GDM1 (cell line): ENCODE data around the gene FNBP1L.
"Not testable (repeated sequence)": the region's sequence is repeated elsewhere in the genome, so short reads cannot be mapped to it uniquely, and the experiment has no call there.

Source experiments
- DNase-seq: peaks from one replicate; lab custom pipeline; 2025; lab: John Stamatoyannopoulos, UW

Gene FNBP1L

DNA sequence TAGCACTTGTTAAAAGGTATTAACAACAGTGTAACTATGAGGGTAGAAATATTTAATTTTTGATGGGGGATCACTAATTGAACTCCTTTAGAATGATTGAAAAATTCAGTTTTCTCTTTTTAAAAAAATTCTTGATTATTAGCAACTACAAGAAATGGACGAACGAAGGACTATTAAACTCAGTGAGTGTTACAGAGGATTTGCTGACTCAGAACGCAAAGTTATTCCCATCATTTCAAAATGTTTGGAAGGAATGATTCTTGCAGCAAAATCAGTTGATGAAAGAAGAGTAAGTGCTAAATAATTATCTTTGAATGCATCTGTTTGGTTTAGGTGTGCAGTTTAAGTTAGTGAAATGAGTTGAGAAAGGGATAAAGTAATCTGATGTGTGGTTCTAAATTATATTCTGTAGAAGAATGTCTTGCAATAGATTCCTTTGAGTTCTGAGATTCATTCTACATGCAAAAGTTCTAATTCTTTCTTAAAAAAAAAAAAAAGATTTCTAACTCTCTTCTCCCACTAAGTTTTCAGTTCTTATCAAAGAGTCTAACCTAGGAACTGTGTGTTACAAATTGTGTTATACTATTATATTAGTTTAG, 85.0 kb downstream of the FNBP1L start:
- DNase-seq, result no peak

DNA sequence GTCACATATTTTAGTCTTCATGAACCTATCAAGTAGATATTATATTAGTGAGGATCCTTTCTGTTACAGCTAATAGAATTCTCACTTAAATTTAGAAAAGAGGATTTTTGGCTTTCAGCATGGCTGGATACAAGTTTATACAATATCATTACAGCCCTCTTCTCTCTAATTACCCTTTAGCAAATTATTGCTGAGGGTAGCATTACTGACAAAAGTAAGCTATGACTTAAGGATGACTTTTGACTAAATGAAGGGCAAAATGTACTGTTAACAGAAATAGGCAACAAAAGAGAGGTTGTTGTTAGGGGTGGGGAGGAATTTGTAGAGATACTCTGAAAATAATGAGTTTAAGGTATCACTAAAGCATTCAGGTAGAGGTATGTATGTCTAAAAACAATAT, 85.8 kb downstream of the FNBP1L start:
- DNase-seq, result no peak

DNA sequence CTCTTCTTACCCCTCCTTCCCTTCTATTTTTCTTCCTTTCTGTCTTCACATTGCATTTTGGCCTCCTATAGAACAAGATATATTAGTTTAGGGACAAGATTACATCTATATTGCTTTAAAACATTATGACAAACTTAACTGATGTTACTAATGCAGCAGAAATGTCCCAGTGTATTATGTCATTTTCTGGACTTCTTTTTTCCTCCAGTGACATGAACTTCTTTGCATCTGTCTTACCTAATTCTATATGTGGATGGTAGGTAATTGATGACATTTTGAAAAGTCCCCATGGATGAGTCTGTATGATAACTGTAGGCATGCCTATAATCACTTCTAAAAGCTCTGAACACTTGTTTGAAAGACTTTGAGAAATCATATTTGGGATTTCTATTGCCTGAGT, 89.5 kb downstream of the FNBP1L start:
- DNase-seq, result no peak

DNA sequence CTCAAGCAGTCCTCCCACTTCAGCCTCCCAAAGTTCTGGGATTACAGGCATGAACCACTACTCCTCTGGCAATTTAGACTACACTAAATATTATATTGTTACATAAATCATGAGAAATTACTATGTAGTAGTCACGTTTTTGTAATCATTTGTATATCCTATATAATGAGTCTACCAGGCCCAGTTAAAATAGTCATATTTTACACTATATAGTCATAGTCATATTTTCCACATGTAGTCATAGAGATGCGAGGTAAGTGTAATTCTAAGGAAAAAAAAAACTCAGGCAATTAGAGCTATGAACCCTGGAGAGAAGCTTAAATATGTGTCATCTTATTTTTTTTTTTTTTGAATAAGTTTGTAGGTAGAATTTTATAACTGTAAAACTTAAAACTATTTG, 90.0 kb downstream of the FNBP1L start:
- DNase-seq, result no peak

DNA sequence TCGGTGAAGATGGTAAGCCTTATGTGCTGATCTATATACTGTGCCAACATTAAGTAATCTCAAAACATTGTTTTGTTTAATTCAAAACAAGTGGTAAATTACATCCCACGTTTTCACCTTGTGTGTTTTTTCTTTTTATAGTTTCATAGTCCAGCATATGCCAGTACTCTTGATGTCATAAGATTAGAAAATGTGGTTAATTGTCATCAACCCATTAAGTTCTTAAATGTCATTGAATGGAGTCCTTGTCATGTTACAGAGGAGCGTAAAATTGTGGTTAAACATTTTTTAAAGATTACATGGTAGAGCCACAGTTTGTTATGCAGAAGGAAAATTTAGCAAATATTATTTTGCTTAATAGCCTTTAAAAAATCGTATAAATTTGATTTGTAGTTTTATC, 93.1 kb downstream of the FNBP1L start:
- no peak for DNase-seq

DNA sequence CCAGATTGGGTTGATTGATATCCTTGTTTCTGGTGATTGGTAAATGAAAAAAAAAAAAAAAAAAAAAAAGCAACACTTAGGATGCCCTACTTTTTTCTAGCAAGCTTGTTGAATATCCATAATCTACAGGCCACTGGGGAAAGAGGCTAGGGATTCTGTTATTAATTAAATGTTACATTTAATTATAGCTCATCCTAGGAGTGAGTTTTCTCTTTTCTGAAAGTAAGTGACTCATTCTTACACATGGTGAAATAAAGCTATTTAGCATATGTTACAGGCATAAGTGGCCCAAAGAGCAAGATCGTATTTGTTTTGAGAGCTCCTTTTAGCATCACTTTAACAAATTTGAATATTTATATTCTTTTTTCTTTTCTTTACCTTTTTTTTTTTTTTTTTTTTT, 94.5 kb downstream of the FNBP1L start:
- DNase-seq, result no peak

DNA sequence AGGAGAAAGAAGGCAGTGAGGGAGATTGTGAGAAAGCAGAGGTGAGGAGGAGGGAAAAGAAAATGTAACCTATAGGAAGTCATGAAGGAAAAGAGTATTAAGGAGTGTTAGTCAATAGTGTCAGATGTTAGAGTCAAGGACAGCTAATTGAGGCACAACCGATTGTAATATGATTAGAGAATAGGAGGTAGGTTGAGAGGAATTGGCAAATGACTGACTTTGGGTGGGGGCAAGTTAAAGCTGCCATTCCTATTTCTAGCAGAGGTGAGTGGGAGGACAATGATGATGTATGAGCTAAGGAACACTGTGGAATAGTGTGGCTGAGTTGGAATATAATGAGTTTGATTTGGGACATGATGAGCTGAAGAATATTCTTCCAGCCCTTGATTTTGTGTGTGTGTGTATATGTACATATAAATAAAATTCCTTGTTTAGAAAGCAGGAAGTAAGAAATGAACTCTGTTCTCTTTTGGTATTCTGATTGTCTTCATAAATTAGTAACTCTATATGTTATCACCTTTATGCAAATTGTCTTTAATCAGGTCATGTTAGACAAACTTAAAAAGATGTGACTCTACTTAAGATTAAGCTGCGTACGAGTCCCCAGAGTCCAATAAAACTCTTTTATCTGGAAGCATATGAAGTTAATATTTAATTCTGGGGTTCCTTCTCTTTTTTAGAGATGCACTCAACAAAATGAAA, 98.4 kb downstream of the FNBP1L start:
- no peak for DNase-seq

DNA sequence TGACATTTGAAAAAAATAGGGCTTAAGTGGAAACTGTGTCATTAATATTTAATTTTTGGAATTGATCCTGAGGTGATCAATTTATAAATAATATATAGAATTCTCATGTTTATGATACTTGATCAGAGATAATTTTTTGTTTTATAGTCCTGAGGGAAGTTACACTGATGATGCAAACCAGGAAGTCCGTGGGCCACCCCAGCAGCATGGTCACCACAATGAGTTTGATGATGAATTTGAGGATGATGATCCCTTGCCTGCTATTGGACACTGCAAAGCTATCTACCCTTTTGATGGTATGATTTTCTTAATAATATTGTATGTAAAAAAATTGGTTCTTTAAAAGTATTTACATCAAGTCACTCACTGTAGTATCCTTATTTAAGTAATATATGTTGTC, 101.2 kb downstream of the FNBP1L start:
- DNase-seq, result no peak

DNA sequence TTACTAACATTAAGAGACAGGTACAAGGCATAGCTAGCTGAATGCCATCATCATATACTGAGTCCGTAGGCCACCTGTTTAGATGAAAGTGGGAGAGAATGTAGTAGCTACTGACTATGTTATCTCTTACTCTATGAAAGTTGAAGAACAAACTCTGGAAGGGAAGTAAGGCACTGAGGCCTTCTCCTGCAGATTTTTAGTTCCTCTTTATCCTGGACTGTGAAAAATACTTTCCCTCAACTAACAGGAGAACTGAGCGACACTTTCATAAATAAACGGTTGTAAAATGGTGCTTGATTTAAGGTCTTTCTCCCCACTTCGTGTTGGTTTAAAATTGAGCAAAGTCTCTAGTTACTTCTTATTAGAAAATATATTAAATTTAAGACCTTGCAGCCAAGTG, 101.9 kb downstream of the FNBP1L start:
- peak; percentile 13 for DNase-seq

DNA sequence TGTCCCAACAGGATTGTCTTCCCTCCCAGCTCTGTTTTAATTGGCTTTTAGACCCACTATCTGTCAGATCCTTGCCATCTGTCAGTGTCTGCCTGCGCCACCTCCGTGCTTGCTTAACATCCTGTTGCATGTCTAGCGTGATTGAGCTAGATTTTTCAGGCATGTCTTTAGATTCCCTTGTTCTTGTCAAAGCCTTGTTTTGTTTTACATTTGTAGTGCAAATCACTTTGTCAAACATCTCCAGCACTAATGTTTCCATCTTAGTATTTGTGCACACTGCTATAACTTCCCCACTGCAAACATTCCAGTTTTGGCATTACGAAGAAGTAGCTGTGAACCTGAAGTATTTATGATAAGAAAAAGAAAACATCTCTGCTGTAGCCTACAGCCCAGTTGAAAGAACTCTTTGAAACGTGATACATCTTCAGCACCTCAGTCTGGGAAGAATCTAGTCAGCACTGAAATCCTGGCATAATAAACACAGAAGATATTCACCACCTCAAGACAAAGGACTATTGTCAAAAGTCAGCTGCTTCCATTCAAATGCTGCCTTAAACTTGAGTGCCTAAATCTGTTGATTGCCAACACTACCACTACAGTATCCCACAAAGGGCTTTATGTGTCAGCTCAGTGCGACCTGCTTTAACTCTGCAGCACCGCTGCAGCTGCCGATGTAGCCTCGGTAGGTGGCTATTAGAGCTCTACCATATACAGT, 105.0 kb downstream of the FNBP1L start:
- no peak for DNase-seq

DNA sequence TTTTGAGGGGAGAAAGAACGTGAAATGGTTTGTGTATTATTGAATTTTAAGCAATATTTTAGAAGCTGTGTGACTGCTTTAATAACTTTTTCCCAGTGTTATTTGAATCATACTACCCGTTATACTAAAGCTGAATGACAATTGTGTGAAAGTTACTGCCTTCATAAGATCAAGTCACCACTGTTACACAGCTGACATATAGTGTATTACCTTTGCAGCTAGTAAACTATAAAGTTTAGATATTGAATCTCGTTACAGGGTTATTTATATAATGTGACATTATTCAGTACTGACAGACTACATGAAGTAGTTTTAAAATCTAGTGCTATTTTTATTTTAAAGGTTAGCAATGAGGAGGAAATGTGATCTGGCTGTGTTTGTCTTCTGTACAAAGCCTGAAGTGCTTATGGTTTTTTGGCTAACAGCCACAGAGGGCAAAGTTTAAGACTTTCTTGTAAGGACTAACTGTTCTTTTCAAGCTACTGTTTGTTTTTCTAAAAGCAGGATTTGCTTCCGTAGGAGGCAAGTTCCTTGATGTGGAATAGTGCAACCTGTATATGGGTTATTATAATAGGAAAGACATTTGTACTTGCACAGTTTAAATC, 106.1 kb downstream of the FNBP1L start:
- not testable (repeated sequence) for DNase-seq

DNA sequence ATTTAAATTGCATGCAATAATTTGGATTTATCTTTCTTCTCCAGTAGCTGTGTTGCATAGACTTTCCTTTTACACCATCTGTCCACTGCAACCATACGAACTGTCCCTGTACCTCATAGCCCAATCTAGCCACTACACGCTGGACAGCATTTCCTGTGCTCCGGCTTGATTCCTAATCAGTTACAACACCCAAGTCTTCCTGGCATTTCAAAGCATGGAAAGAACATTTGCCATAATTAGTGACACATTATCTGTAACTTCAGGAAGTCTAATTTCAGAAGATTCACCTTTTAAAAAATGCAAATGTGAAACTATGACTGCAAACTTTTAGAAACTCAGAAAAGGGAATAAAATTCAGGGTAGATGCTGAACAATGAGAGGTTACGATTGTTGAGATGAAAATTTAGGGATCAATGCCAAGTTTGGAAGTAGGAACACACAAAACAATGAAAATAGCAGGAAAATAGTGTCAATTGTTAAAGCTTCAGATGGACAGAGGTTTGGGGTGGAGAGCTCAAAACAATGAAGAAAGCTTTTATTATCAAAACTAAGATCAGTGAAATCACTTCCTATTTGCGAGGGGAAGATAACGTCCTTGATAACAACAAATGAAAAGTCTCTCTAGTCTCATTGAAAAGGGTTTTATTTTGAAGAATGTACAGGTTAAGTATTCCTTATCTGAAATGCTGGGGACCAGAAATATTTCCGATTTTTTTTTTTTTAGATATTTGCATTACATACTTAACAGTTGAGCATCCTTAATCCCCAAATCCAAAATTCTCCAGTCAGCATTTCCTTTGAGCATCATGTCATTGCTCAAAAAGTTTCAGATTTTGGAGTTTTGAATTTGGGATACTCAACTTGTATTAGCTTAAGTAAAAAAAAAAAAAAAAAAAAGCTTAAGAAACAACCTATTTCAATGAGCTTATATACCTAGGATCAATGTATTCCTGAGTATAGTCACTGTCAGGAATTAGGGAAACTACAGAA, 107.3 kb downstream of the FNBP1L start:
- no peak for DNase-seq

DNA sequence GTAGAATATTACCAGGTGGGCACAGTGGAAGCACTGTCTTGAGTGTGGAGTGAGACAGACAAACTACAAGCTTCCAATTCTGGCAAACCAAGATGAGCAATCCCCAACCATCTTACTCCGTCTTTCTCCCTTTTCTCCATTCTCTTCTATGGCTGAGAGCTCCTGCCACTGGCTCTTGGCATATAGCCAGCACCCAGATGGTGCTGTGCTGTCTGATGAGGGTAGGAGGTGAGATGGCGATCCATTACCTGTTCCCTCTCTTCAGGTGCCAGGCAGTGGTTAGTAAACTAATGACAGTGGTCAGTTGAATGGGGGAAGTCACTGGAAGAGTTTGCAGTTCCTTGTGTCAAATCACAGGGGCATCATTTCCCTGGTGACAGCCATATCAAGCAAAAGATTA, 108.4 kb downstream of the FNBP1L start:
- no peak for DNase-seq

DNA sequence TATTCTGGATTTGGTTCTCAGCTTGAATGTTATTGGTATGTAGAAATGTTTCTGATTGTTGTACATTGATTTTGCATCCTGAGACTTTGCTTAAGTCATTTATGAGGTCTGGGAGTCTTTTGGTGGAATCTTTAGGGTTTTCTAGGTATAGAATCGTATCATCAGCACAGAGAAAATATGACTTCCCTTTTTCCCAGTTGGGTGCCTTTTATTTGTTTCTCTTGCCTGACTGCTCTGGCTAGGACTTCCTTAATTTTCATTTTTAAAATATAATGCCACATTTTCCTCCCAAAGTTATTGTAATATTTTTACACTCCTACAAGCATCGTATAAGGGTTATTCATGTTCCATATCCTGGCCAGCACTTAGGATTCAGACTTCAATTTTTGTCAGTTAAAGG, 111.1 kb downstream of the FNBP1L start:
- DNase-seq, result no peak

DNA sequence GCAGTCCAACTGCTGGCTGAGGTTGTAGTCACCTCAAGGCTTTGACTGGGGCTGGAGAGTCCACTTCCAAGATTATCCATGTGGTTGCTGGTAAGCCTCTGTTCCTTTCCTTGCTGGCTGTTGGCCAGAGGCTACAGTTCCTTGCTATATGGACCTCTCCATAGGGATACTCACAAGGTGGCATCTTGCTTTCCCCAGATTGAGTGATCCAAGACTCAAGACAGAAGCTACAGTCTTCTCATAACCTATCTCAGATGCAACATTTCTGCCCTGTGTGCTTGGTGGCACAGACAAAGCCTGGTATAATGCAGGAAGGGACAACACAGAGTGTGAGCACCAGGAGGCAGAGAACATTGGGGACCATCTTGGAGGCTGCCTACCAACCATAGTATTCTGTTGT, 111.8 kb downstream of the FNBP1L start:
- no peak for DNase-seq

DNA sequence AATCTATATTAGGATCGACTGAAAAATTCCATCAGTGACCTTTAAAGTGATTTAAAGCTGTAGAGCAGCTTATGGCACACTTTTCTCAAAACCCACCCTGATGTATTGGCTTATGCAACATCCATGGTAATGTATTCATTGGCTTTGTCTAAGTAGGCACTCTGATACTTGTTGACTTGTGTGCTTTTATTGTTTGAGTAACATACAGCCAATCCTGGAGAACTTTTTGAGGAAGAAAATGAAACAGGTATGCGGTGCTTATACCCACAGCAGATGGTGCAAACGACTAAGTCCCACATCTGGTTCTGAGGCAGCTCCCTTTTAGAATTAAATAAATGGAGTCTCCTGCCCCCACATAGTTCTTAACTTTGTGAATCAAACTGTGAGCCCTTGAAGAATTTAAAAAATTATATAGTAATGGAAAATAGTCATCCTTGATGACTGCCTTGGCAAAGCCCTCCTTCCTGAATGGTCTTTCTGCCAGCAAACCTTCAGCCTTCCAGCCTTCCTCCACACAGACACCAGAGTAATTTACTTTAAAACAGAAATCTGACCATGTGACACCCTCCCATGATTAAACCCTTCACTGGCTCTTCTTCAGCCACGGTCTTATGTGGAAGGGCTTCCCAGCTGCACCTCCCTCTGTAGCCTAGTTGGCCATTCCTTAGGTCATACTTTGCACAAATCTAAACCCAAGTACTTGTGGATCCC, 117.7 kb downstream of the FNBP1L start:
- DNase-seq, result no peak

DNA sequence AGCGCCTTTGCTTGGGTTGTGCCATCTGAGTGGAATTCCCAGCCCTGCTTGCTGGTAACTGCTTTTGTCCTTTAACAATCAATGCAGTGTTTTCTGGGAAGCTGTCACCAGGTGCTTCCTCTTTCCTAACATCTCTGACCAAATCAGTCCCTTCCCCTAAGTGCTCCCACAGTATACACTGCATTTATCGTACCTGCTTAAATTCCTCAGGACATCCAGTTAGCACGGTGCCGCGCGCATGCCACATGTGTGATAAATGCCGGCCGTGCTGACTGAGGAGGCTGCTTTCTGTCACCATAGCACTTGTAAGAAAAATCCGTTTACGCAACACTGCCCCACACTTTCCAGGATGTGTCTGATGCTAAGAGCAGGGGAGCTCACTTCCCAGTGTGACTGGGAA, 118.3 kb downstream of the FNBP1L start:
- no peak for DNase-seq

DNA sequence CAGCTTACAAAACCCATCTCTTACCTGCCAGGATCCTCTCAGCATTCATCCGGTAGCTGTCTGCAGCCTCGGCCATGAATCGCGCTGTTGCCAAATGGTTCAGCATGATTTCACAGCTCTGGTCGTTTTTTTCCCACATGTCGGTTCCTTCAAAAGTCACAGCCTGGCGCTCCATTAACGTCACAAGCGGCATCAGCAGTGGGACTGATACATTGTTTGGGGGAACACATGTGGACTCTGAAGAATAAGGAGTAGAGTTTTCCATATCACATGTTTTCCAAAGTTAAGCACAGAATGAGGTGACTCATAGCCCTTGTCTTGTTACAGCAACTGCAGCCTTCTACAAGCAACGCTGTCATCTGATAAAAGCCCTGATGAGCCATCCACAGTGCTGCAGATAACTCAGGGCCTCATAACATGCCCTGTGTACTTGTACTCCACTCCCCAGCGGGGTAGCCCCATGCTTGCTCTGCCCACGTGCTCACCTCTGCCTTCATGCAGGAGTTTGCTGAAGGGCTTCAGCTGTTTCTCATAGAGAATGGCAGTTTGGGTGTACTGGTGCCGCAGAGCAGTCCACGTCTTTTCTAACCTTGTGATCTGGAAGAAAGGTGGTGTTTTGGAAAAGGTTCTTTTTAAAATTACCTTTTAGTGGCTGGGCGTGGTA, 119.5 kb downstream of the FNBP1L start:
- no peak for DNase-seq

DNA sequence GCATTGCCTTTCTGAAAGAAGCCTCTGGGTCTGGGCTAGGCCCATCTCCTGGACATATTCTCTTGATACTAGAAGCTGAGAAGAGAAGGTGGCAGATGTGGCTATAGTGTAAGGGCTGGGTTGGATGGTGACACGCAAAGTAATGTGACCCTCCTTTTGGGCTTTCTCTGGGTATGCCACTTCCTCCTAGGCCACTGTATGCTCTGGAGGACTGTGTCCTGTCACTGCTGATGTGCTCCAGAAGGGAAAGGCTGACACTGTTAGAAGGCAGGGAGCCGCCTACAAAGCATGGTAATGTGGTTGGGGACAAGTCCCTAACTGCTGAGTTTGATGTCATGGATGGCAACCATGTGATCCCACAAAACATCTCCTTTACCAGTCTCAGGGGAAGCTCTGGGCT, 121.6 kb downstream of the FNBP1L start:
- no peak for DNase-seq

DNA sequence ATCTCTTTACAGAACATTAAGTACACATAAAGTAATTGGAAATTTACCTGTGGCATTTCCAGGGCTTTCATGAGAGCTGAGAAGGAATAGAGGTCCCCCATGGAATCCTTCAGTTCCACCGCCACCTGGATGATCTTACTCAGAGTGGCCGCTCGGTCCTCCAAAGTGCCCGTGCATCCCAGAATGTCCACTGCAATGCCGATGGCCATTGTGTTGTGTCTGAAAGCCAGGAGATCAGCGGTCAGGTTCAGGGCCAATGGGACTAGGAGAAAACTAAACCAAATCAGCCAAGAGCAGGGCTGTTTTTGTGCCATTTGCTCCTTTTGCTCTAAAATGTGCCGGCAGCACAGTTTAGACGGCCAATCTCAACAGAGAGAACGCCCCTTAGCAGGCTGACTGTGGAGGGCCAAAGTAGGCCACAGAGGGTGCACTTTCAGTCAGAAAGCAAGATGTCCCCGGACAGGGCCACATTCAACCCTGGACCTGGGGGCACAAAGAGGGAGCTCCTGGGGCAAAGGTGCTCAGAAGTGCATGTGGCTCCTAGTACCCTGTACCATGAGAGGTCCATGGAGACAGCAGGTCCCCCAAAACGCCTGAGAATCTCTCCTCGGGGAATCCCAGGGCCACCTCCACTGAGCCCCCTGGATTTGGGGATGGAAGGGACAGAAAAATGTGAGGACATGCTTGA, 123.8 kb downstream of the FNBP1L start:
- DNase-seq, result no peak
